Coronary artery (tissue), 2 donors: ENCODE results near the gene C9orf72.

Experiments used
- DNase-seq: peaks from one replicate; pipeline ENCODE4 v3.0.0-alpha.2; 2017; ENCODE audit warnings: low spot score
- H3K27ac ChIP-seq, 2 donors: fragments of 200-600 bp; sonication (generic); one replicate each; pipeline ENCODE4 v1.5.1; 2016 to 2019
- H3K4me3 ChIP-seq: fragments of 200-600 bp; sonication (generic); 2 replicates; pipeline ENCODE4 v1.5.1; 2016; ENCODE audit warnings: mild to moderate bottlenecking, moderate library complexity
- CTCF ChIP-seq: fragments of 200-600 bp; sonication (generic); IDR thresholded peaks from one replicate; pipeline ENCODE4 v1.5.1; 2019; ENCODE audit warnings: antibody characterized with exemption

Gene C9orf72

GRCh38 chr9:27581826-27582225 lies 8.5 kb upstream of the C9orf72 start:
- DNase-seq = no peak
- no peak for TF ChIP-seq CTCF
- Histone ChIP-seq H3K4me3 (no peak overlapping the region), H3K27ac (no peak overlapping the region)

GRCh38 chr9:27573634-27574590 lies 631 bp upstream of the C9orf72 start:
- no peak for TF ChIP-seq CTCF
- peak overlapping the region; percentile 97 for H3K27ac ChIP-seq
- peak; percentile 99 for DNase-seq
- H3K4me3 ChIP-seq = peak overlapping the region; percentile 81

- peak overlapping the region; percentile 97 for H3K27ac ChIP-seq
- peak overlapping the region; percentile 81 for H3K4me3 ChIP-seq
- DNase-seq = no peak
- TF ChIP-seq CTCF = no peak
Measured at GRCh38 chr9:27572566-27572917, 739 bp downstream of the C9orf72 start.

- DNase-seq = no peak
- Histone ChIP-seq H3K4me3 (peak overlapping the region; percentile 81), H3K27ac (peak overlapping the region; percentile 97)
- no peak for TF ChIP-seq CTCF
Measured at GRCh38 chr9:27572061-27572460, 1.2 kb downstream of the C9orf72 start.

- no peak overlapping the region for H3K27ac ChIP-seq
- TF ChIP-seq CTCF = no peak
- no peak for DNase-seq
- H3K4me3 ChIP-seq = no peak overlapping the region
Measured at GRCh38 chr9:27571011-27571410, 2.3 kb downstream of the C9orf72 start.

- no peak for TF ChIP-seq CTCF
- Histone ChIP-seq H3K27ac (no peak overlapping the region), H3K4me3 (no peak overlapping the region)
- no peak for DNase-seq
Measured at GRCh38 chr9:27569406-27569805, 3.9 kb downstream of the C9orf72 start.

GRCh38 chr9:27566118-27566517 lies 7.2 kb downstream of the C9orf72 start:
- H3K4me3 ChIP-seq = no peak overlapping the region

More at GRCh38 chr9:27566118-27566517, 7.2 kb downstream of the C9orf72 start:
- TF ChIP-seq CTCF = no peak
- no peak overlapping the region for H3K27ac ChIP-seq
- DNase-seq = no peak
